IMR-90 (cell line): ENCODE data around the gene CCNJL. TPM values are rescaled to one million over a fixed set of nuclear protein-coding genes. Genes with fewer than 3 reads are reported as not detected.

Source experiments
- ATAC-seq: fragments of 200-7000 bp; cut with Tn5 transposase; 2 replicates; pipeline ENCODE4 v1.9.1; 2020; ENCODE audit warnings: low read depth, mild to moderate bottlenecking, moderate library complexity
- BruUV-seq: library from RNA; stranded (reverse); fragments of 400-500 nt; replicated peaks from 2 replicates; lab custom pipeline; 2021; lab: Mats Ljungman, UMichigan
- CTCF ChIA-PET: fragments of 300-600 bp; formaldehyde crosslinking; extraction: SDS; loops from one replicate; lab custom pipeline; 2021; ENCODE audit warnings: antibody characterized with exemption; lab: Yijun Ruan, JAX
- POLR2A ChIA-PET: fragments of 300-600 bp; sonication (Branson Sonifier 250); formaldehyde crosslinking; loops from one replicate; lab custom pipeline; 2022; ENCODE audit warnings: antibody characterized with exemption; ENCODE audit not compliant: unreplicated experiment; lab: Charles Lee
- DNase-seq: peaks from one replicate; pipeline ENCODE4 v3.0.0; 2013
- H2AFZ ChIP-seq: replicated peaks from 2 replicates; pipeline ENCODE3; 2013; ENCODE audit warnings: low read length, mild to moderate bottlenecking; ENCODE audit not compliant: poor library complexity
- H2AK5ac ChIP-seq: 2 replicates; pipeline ENCODE4 v1.6.1; 2013; ENCODE audit warnings: low read depth, low read length, inconsistent platforms
- H2AK9ac ChIP-seq: replicated peaks from 2 replicates; pipeline ENCODE3; 2013; ENCODE audit warnings: mild to moderate bottlenecking, low read depth, low read length, moderate library complexity; ENCODE audit not compliant: poor library complexity
- H2BK120ac ChIP-seq: 2 replicates; pipeline ENCODE4 v1.6.1; 2013; ENCODE audit warnings: low read depth, low read length, inconsistent platforms
- H2BK15ac ChIP-seq: 3 replicates; pipeline ENCODE4 v1.6.1; 2013; ENCODE audit warnings: low read depth, low read length, inconsistent platforms
- H2BK20ac ChIP-seq: 2 replicates; pipeline ENCODE4 v1.6.1; 2013; ENCODE audit warnings: low read depth, mild to moderate bottlenecking, inconsistent platforms, low read length, moderate library complexity
- H2BK5ac ChIP-seq: 2 replicates; pipeline ENCODE4 v1.6.1; 2013; ENCODE audit warnings: mild to moderate bottlenecking, low read depth, low read length, inconsistent platforms; ENCODE audit not compliant: poor library complexity, severe bottlenecking
- H3K14ac ChIP-seq: replicated peaks from 2 replicates; pipeline ENCODE4 v1.6.1; 2013; ENCODE audit warnings: low read depth, low read length, inconsistent platforms
- H3K18ac ChIP-seq: 2 replicates; pipeline ENCODE4 v1.6.1; 2013; ENCODE audit warnings: low read depth, low read length, control low read depth
- H3K23ac ChIP-seq: 2 replicates; pipeline ENCODE4 v1.6.1; 2013; ENCODE audit warnings: low read depth, low read length, inconsistent platforms
- H3K27ac ChIP-seq: 2 replicates; pipeline ENCODE4 v1.5.1; 2013; ENCODE audit warnings: mild to moderate bottlenecking, control low read depth, low read length; ENCODE audit not compliant: insufficient read depth
- H3K27me3 ChIP-seq: 2 replicates; pipeline ENCODE4 v1.6.1; 2013; ENCODE audit warnings: low read length; ENCODE audit not compliant: control insufficient read depth, insufficient read depth
- H3K36me3 ChIP-seq: 2 replicates; pipeline ENCODE4 v1.6.1; 2013; ENCODE audit warnings: low read length, mixed read lengths; ENCODE audit not compliant: control insufficient read depth, insufficient read depth
- H3K4ac ChIP-seq: 2 replicates; pipeline ENCODE4 v1.6.1; 2013; ENCODE audit warnings: low read depth, low read length, inconsistent platforms
- H3K4me1 ChIP-seq: 2 replicates; pipeline ENCODE4 v1.6.1; 2013; ENCODE audit warnings: low read length, mixed read lengths; ENCODE audit not compliant: control insufficient read depth, insufficient read depth
- H3K4me2 ChIP-seq: 2 replicates; pipeline ENCODE4 v1.6.1; 2013; ENCODE audit warnings: low read depth, mild to moderate bottlenecking, control low read depth, low read length, moderate library complexity
- H3K4me3 ChIP-seq: 2 replicates; pipeline ENCODE4 v1.5.1; 2013; ENCODE audit warnings: low read depth, mild to moderate bottlenecking, control low read depth, low read length, moderate library complexity; ENCODE audit not compliant: insufficient read depth
- H3K56ac ChIP-seq: 2 replicates; pipeline ENCODE4 v1.6.1; 2013; ENCODE audit warnings: low read length, inconsistent platforms; ENCODE audit not compliant: insufficient read depth; ENCODE audit errors: extremely low read depth
- H3K79me1 ChIP-seq, 2 experiments: 2 replicates each; pipeline ENCODE4 v1.6.1; 2013; ENCODE audit warnings: low read length in 2 of 2, inconsistent platforms in 1 of 2, low read depth in 1 of 2
- H3K9ac ChIP-seq: 2 replicates; pipeline ENCODE4 v1.6.1; 2013; ENCODE audit warnings: low read depth, low read length, control low read depth
- H3K9me1 ChIP-seq: 2 replicates; pipeline ENCODE4 v1.6.1; 2013; ENCODE audit warnings: low read length, inconsistent platforms; ENCODE audit not compliant: insufficient read depth
- H3K9me3 ChIP-seq: 2 replicates; pipeline ENCODE4 v1.6.1; 2013; ENCODE audit warnings: low read length; ENCODE audit not compliant: control insufficient read depth, insufficient read depth
- H4K20me1 ChIP-seq: 2 replicates; pipeline ENCODE4 v1.6.1; 2013; ENCODE audit warnings: low read length, inconsistent platforms; ENCODE audit not compliant: insufficient read depth
- H4K5ac ChIP-seq: 2 replicates; pipeline ENCODE4 v1.6.1; 2013; ENCODE audit warnings: mild to moderate bottlenecking, low read depth, low read length, control low read depth
- H4K8ac ChIP-seq, 2 experiments: 2 replicates each; pipeline ENCODE4 v1.6.1; 2013; ENCODE audit warnings: low read depth in 2 of 2, low read length in 2 of 2, control low read depth in 1 of 2, inconsistent platforms in 1 of 2
- H4K91ac ChIP-seq: 2 replicates; pipeline ENCODE4 v1.6.1; 2013; ENCODE audit warnings: low read depth, low read length, inconsistent platforms; ENCODE audit not compliant: insufficient read depth
- BHLHE40 ChIP-seq: fragments of 150-350 bp; IDR thresholded peaks from 2 replicates; pipeline ENCODE4 v1.6.1; 2016; ENCODE audit warnings: mild to moderate bottlenecking, low read depth, low read length
- CEBPB ChIP-seq: IDR thresholded peaks from 2 replicates; pipeline ENCODE4 v1.6.1; 2012; ENCODE audit warnings: low read depth, low read length, improper control_type of control experiment
- CHD1 ChIP-seq: IDR thresholded peaks from 2 replicates; pipeline ENCODE4 v1.6.1; 2012; ENCODE audit warnings: low read depth, low read length, improper control_type of control experiment
- ELK1 ChIP-seq: fragments of 150-350 bp; IDR thresholded peaks from 2 replicates; pipeline ENCODE4 v1.6.1; 2016; ENCODE audit warnings: low read depth, mild to moderate bottlenecking, low read length, moderate library complexity, borderline replicate concordance
- FOS ChIP-seq: fragments of 150-350 bp; IDR thresholded peaks from 2 replicates; pipeline ENCODE4 v1.6.1; 2016; ENCODE audit warnings: low read depth, low read length
- MAFK ChIP-seq: IDR thresholded peaks from 2 replicates; pipeline ENCODE4 v1.6.1; 2012; ENCODE audit warnings: low read depth, low read length, improper control_type of control experiment
- MAZ ChIP-seq: IDR thresholded peaks from 2 replicates; pipeline ENCODE4 v1.6.1; 2012; ENCODE audit warnings: low read depth, mild to moderate bottlenecking, low read length, improper control_type of control experiment, moderate library complexity, borderline replicate concordance
- MXI1 ChIP-seq: IDR thresholded peaks from 2 replicates; pipeline ENCODE4 v1.6.1; 2012; ENCODE audit warnings: low read depth, mild to moderate bottlenecking, low read length, moderate library complexity, borderline replicate concordance
- NFE2L2 ChIP-seq: fragments of 150-350 bp; IDR thresholded peaks from 2 replicates; pipeline ENCODE4 v1.6.1; 2016; ENCODE audit warnings: low read depth, mild to moderate bottlenecking, low read length
- POLR2A ChIP-seq: IDR thresholded peaks from 2 replicates; pipeline ENCODE4 v1.6.1; 2012; ENCODE audit warnings: mild to moderate bottlenecking, low read depth, low read length
- RAD21 ChIP-seq: IDR thresholded peaks from 2 replicates; pipeline ENCODE4 v1.6.1; 2012; ENCODE audit warnings: low read length, improper control_type of control experiment
- RCOR1 ChIP-seq: IDR thresholded peaks from 2 replicates; pipeline ENCODE4 v1.6.1; 2012; ENCODE audit warnings: mild to moderate bottlenecking, low read length, improper control_type of control experiment; ENCODE audit not compliant: insufficient replicate concordance
- RFX5 ChIP-seq: IDR thresholded peaks from 2 replicates; pipeline ENCODE4 v1.8.0; 2012; ENCODE audit warnings: low read depth, mild to moderate bottlenecking, low read length, moderate library complexity
- SMC3 ChIP-seq: fragments of 150-350 bp; IDR thresholded peaks from 2 replicates; pipeline ENCODE4 v1.6.1; 2016; ENCODE audit warnings: low read depth, mild to moderate bottlenecking, antibody characterized with exemption, low read length, moderate library complexity
- WGBS, 2 experiments: methylation state at CpG; one replicate each; pipeline versions ENCODE4 v1.1.5 to v1.1.7; 2013; ENCODE audit warnings: missing lambda C conversion rate in 2 of 2; ENCODE audit not compliant: insufficient read length in 1 of 2; ENCODE audit errors: extremely low coverage in 2 of 2; 5-methylcytosine and 5-hydroxymethylcytosine counted together
- dilution Hi-C: fragments of 300-500 bp; cut with HindIII; formaldehyde crosslinking; loops from one replicate; pipeline ENCODE4 v1.14.3; 2018; ENCODE audit warnings: low sequenced_read_pairs; ENCODE audit not compliant: unreplicated experiment
- in situ Hi-C: fragments of 300-500 bp; cut with MboI; formaldehyde crosslinking; loops from 3 replicates; pipeline ENCODE4 v1.14.3; 2019; ENCODE audit warnings: low sequenced_read_pairs, inconsistent platforms, mixed read lengths
- intact Hi-C: fragments of 100-400 bp; cut with micrococcal nuclease; formaldehyde crosslinking; loops from 2 replicates; pipeline ENCODE4 v1.10.0; 2022
- polyA plus RNA-seq, 3 experiments: library from polyadenylated mRNA; depleted of rRNA; stranded (reverse); fragments of >200 nt; gene quantifications; 2 replicates each; pipeline ENCODE4 v1.2.3, GENCODE V29; 2012; ENCODE audit warnings: low replicate concordance in 1 of 3
- total RNA-seq: library from RNA; depleted of rRNA; stranded (reverse); fragments of >200 nt; gene quantifications from 2 replicates; pipeline ENCODE4 v1.2.3, GENCODE V29; 2012
- TF ChIP-seq, protein P1 (sequence below): conservative IDR thresholded peaks from 2 replicates; pipeline ENCODE4 v1.5.1; 2012; ENCODE audit warnings: mild to moderate bottlenecking, low read depth, low read length, improper control_type of control experiment
- TF ChIP-seq, protein P2 (sequence below): fragments of 150-350 bp; IDR thresholded peaks from 2 replicates; pipeline ENCODE4 v1.6.1; 2017; ENCODE audit warnings: mild to moderate bottlenecking, antibody characterized with exemption, low read length, low read depth

CCNJL gene
- total and polyA plus RNA-seq, 2 of the 4 experiments (the other 2 are of a cell fraction): 2.0 to 3.8 TPM

- Histone ChIP-seq H2AK9ac (no peak overlapping the region), H3K4me2 (no peak overlapping the region), H3K9me3 (no peaks in the 10 kb centered on the region), H4K8ac (no peak overlapping the region), H3K4me3 (no peak overlapping the region), H3K79me1 (peaks cover 23 to 28% of the 10 kb centered on the region in 2 experiments), H3K56ac (no peak overlapping the region), H3K36me3 (no peaks in the 10 kb centered on the region), H3K14ac (no peak overlapping the region), H3K4me1 (no peaks in the 10 kb centered on the region; the same call in 1 of the 2 replicates), H2BK20ac (no peak overlapping the region), H3K9ac (no peak overlapping the region), H3K4ac (no peak overlapping the region), H2BK15ac (no peak overlapping the region), H2AK5ac (no peak overlapping the region), H3K27ac (no peak overlapping the region), H2BK120ac (no peak overlapping the region), H2BK5ac (no peak overlapping the region), H4K20me1 (no peaks in the 10 kb centered on the region; the same call in 1 of the 2 replicates), H3K9me1 (peaks cover 4% of the 10 kb centered on the region; the same call in 1 of the 2 replicates), H3K18ac (no peak overlapping the region), H4K5ac (no peak overlapping the region), H2AFZ (no peak overlapping the region), H4K91ac (no peak overlapping the region), H3K27me3 (no peaks in the 10 kb centered on the region), H3K23ac (no peak overlapping the region)
- WGBS, 2 experiments: no CpG with 5 or more reads among the region's 5 CpGs
- DNase-seq (no peak), ATAC-seq (no peak)
- in situ Hi-C loops (no loop called here), dilution Hi-C loops (no loop called here), intact Hi-C loops (no loop called here)
- ChIA-PET POLR2A (no interaction called here), CTCF (no interaction called here)
- TF ChIP-seq MAZ (no peak), FOS (no peak), NFE2L2 (no peak), RAD21 (no peak), RCOR1 (no peak), ELK1 (no peak), BHLHE40 (no peak), MAFK (no peak), POLR2A (no peak), RFX5 (no peak), SMC3 (no peak), CEBPB (no peak), CHD1 (no peak), MXI1 (no peak)
- TF ChIP-seq, protein P1, sequence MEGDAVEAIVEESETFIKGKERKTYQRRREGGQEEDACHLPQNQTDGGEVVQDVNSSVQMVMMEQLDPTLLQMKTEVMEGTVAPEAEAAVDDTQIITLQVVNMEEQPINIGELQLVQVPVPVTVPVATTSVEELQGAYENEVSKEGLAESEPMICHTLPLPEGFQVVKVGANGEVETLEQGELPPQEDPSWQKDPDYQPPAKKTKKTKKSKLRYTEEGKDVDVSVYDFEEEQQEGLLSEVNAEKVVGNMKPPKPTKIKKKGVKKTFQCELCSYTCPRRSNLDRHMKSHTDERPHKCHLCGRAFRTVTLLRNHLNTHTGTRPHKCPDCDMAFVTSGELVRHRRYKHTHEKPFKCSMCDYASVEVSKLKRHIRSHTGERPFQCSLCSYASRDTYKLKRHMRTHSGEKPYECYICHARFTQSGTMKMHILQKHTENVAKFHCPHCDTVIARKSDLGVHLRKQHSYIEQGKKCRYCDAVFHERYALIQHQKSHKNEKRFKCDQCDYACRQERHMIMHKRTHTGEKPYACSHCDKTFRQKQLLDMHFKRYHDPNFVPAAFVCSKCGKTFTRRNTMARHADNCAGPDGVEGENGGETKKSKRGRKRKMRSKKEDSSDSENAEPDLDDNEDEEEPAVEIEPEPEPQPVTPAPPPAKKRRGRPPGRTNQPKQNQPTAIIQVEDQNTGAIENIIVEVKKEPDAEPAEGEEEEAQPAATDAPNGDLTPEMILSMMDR: no peak
- TF ChIP-seq, protein P2, sequence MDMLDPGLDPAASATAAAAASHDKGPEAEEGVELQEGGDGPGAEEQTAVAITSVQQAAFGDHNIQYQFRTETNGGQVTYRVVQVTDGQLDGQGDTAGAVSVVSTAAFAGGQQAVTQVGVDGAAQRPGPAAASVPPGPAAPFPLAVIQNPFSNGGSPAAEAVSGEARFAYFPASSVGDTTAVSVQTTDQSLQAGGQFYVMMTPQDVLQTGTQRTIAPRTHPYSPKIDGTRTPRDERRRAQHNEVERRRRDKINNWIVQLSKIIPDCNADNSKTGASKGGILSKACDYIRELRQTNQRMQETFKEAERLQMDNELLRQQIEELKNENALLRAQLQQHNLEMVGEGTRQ: no peak
- BruUV-seq: no TSS peak
Measured at GRCh38 chr5:160297776-160298175, 14.6 kb downstream of the CCNJL start.
